Mucosa of gallbladder (tissue), 1 donor: ENCODE data around the gene SKIC2. TPM values are rescaled to one million over a fixed set of nuclear protein-coding genes. Genes with fewer than 3 reads are reported as not detected.
"Not testable (repeated sequence)": the region's sequence is repeated elsewhere in the genome, so short reads cannot be mapped to it uniquely, and the experiment has no call there.

Experiments
- DNase-seq: peaks from one replicate; pipeline ENCODE4 v3.0.0-alpha.2; 2020; ENCODE audit warnings: low spot score
- total RNA-seq: library from RNA; stranded (reverse); gene quantifications from one replicate; pipeline ENCODE4 v1.2.1, GENCODE V29; 2021
- donor health status: DM: no; HTN: no; CAD: no.

SKIC2 gene
- 81.3 TPM for total RNA-seq

DNA sequence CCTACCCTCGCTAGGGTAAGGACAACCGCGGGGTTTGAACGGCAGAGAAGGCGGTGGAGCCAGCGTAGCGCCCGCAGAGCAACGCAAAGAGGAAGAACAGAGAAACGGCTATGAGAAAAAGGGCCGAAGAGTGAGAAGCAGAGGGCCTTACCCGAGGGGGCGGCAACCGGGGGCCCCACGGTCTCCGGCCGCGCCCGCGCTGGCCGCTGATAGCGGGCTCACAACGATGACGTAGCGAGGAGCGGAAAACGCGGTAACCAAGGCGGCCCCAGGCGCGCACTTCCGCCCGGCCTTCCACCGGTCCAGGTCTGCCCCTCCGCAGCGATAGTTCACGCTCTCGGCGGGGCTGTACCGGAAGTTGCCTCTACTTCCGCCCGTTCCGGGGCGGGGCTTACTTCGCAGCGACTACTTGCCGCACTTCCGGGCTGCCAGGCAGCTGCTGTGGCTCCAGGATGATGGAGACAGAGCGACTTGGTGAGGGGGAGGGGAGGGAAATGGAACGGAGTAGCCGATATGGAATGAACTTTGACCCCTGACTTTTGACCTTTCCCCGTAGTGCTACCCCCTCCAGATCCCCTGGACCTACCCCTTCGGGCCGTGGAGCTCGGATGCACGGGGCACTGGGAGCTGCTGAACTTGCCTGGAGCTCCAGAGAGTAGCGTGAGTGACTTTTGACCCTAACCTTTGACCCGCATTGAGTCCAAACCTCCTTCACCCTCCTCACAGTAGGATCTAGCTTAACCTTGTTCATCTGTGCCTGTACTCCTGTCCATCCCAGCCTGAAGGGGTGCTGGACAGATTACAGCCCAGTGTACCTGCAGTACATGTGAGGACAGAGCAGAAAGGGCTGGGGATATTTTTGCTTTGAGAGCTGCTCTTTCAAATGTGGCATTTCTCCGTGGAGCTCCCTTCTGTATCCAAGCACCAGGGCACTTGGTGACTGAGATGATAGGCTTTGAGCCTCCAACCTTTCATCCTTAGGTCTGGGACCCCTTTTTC lies at the start of gene SKIC2, which contains the start of gene NELFE:
SKIC2 (plus strand) TSS at position 435 of the 999 bp plus-strand sequence; CDS start at position 453, 18 bp downstream.
NELFE (minus strand) TSS at position 231 of the 999 bp plus-strand sequence. CDS start 525 bp downstream, outside the sequence.
- DNase-seq, result peak; percentile 99

DNA sequence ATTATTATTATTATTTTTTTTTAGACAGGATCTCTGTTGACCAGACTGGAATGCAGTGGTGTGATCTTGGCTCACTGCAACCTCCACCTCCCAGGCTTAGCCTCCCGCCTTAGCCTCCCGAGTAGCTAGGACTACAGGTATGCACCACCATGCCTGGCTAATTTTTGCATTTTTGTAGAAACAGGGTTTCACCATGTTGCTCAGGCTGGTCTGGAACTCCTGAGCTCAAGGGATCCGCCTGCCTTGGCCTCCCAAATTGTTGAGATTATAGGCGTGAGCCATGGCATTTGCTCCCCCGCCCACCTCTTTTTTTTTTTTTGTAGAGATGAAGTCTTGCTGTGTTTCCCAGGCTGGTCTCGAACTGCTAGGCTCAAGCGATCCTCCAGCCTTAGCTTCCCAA lies 49.7 kb upstream of the SKIC2 start:
- not testable (repeated sequence) for DNase-seq

DNA sequence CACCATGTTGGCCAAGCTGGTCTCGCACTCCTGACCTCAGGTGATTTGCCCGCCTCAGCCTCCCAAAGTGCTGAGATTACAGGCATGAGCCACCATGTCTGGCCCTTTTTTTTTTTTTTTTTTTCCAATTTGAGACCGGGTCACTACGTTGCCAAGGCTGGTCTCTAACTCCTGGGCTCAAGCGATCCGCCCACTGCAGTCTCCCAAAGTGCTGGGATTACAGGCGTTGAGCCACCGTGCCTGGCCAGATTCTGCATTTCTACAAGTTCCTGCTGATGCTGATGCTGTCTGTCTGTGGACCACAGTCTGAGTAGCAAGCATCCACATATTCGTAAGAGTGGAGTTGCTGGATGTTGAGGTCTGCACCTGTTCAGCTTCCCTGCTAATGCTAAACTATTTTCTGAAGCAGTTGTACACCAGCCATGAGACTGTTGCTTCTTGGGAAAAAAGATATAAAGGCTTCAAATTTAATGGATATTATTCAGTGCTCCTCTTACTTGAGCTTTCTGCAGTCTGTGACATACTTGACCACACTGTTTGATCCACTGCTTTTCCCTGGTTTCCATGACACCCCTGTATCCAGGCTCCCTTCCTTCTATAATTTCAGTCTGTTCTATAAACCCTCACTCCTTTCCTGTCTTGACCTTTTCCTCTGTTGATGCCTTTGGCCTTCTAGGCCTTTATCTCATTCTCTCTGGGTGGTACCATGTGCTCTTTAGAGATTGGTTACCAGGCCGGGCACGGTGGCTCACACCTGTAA lies 47.0 kb upstream of the SKIC2 start:
- DNase-seq, result no peak

DNA sequence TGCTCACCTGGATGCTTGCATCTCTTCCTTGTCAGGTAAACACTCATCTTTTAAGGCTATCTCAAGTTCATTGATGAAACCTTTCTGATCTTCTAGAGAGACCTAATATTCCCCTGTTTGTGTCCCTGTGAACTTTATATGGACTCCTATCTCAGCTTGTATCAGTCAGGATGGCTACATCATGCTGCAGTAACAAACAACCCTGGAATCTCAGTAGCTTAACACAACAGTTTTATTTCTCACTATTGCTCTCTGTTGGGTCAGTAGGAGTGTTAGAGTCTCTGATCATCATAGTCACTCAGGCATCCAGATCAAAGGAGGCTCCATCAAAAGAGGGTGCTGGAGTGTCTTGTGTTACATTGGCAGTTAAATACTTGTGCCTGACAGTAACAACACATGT lies 43.6 kb upstream of the SKIC2 start:
- DNase-seq, result no peak

DNA sequence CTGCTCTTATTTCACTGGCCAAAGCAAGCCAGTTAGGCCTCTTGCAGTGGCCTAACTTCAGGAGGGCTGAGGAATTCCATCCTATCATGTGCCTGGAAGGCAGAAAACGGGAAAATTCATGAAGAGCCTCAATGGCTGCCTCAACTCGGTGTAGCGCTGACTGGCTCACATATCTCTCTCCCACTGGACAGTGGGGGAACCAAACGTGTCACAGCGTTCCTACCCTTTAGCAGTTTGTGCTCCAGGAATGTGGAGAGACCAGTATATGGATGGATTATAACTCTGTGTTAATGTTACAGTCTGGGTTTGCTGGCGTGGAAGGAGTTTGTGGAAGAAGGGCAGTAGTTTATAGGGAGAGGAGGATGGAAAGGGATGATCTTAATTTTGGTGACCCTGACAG lies 43.2 kb upstream of the SKIC2 start:
- DNase-seq, result no peak

DNA sequence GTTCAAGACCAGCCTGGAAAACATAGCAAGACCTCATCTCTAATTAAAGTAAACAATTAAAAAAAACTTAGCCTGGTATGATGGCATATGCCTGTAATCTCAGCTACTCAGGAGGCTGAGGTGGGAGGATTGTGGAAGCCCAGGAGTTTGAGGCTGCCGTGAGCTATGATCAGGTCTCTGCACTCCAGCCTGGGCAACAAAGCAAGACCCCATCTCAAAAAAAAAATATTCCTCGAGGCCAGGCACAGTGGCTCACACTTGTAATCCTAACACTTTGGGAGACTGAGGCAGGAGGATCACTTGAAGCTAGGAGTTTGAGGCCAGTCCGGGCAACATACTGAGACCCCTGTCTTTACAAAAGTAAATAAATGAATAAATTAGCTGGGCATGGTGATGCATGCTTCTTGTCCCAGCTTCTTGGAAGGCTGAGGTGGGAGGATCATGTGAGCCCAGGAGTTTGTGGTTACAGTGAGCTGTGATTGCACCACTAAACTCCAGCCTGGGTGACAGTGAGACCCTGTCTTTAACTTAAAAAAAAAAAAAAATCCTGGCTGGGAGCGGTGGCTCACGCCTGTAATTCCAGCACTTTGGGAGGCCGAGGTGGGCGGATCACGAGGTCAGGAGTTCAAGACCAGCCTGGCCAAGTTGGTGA lies 40.8 kb upstream of the SKIC2 start:
- no peak for DNase-seq

DNA sequence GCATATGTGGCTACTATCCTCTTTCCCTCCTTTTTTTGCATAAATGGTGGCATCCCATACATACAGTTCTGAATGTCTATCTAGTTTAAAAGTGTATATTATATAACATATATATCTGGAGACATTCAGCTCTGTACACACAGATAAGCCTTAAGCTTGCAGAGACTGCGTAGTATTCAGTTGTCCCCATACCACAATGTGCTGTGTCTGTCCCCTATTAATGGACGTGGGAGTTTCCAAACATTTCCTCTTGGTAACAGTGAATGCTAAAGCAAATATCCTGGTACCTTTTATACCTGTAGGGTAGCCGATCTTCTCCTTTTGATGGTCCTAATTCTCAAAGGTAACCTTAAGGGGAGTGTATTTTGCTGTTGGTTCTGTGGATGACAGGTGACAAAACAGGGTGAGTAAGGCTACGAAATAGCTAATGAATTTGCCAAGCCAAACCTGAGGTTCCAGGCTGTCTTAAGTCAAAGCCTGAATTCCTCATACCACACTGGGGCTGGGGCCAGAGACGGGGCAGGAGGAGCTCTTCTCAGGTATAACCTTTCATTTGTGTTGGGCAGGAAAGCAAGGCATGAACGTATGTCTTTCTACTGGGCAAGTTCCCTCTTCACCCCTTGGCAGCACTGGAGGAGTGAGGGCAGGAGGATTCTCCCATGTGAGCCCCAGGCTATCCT lies 39.2 kb upstream of the SKIC2 start:
- DNase-seq, result no peak

DNA sequence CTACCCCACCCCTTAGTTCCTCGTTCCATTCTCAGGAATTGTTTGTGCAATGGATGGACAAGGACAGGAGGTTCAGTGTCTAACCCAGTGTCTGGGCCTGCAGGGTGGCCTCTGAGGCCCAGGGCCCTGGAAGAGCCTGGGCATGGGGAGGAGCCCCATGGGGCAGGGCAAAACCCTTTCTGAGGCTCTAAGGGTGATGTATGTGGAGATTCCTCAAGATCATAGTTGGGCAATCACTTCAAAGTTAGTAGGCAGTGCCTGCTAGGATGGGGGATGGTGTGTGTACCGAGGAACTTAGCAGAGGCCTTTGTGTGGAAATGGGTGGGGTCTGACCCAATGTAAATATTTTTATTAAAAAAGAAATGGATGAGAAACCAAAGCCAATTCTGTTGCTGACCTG lies 38.2 kb upstream of the SKIC2 start:
- DNase-seq, result no peak

DNA sequence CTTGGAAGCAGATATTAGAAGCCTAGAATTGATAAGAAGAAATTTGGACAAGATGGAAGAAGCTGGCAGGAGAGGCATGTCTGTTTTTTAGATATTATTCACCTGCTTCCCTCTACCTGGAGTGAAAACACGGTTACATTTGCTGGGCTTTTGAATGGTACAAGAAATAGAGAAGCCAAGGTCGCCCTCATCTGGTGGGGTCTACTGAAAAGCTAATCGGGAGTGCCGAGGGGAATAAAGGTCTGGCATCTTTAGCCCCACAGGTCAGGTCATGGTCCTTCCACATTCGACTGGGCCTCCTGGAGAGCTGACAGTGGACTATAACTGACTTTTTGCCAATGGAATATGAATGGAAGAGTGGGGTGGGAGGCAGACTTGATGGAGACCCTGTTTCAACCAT lies 36.0 kb upstream of the SKIC2 start:
- DNase-seq, result no peak

DNA sequence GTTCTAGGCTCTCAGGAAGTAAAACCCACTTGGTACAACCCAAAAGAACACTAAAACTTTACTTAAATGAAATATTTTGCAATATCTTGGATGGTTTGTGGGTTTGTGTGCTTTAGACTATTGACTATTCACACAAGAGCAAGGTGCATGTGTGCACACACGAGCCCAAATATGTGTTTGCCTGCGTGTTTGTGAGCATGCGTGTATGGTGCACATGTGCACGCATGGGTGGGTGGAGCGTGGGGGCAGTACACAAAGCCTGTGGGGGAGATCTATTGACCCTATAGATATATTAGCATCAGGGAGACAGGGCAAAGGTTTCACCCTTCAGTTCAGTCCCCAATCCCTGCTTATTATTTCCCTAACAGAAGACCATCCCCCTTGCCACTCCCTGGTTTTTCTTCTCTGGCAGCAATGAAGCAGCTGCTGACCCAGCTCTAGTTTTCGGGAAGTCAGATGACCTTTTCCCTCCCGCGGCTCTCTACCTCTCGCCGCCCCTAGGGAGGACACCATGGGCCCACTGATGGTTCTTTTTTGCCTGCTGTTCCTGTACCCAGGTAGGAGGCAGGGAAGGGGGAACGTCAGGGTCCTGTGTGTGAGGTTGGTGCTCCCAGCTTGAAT lies 31.6 kb upstream of the SKIC2 start, which contains the start of gene C2:
C2 (plus strand) TSS at position 476 of the 621 bp plus-strand sequence; CDS start at position 512, 36 bp downstream.
- DNase-seq, result no peak

DNA sequence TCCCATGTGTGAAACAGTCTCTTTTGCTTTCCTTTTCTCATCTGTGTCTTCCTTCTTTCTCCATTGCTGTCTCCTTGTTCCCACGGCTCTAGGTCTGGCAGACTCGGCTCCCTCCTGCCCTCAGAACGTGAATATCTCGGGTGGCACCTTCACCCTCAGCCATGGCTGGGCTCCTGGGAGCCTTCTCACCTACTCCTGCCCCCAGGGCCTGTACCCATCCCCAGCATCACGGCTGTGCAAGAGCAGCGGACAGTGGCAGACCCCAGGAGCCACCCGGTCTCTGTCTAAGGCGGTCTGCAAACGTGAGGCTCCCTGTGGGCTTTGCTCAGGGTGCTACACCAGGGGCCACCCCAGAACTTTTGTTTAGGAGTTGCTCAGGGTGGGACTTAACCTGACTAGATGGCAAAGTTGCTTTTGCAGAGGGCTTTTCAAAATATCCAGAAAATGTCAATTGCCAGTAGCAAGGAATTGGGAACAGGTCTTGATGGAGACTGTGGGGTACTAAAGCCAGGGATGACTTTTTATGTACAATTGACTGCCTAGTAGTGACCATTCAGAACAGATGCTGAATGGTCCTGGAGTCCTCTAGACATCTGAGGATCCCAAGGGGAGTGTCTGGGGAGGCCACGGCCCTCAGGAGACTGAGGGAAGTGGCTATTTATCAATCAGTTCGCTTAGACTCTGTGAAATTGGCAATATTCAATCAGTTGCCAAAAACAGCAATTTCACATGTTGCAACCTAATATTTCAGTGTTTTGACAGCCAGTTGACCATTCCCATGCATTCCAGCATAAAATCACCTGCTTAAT lies 30.9 kb upstream of the SKIC2 start:
- DNase-seq, result no peak

DNA sequence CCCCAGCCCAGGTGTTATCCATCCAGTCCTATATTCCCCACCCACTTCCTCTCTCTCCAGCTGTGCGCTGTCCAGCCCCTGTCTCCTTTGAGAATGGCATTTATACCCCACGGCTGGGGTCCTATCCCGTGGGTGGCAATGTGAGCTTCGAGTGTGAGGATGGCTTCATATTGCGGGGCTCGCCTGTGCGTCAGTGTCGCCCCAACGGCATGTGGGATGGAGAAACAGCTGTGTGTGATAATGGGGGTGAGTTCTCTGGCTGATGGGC lies 30.4 kb upstream of the SKIC2 start:
- no peak for DNase-seq

DNA sequence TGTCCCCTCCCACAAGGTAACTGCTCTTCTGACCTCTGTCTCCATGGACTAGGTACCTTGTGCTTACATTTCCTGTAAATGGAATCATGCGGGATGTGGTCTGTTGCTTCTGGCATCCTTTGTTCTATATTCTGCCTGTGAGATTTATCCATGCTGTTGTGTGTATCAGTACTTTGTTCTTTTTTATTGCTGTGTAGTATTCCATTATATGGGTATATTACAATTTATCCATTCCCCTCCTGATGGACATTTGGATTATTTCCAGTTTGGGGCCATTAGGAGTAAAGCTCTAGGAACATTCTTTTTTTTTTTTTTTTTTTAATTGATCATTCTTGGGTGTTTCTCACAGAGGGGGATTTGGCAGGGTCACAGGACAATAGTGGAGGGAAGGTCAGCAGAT lies 28.0 kb upstream of the SKIC2 start:
- DNase-seq, result no peak

DNA sequence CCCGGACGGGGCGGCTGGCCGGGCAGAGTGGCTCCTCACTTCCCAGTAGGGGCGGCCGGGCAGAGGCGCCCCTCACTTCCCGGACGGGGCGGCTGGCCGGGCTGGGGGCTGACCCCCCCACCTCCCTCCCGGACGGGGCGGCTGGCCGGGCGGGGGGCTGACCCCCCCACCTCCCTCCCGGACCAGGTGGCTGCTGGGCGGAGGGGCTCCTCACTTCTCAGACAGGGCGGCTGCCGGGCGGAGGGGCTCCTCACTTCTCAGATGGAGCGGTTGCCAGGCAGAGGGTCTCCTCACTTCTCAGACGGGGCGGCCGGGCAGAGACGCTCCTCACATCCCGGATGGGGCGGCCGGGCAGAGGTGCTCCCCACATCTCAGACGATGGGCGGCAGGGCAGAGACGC lies 26.8 kb upstream of the SKIC2 start:
- DNase-seq, result not testable (repeated sequence)

DNA sequence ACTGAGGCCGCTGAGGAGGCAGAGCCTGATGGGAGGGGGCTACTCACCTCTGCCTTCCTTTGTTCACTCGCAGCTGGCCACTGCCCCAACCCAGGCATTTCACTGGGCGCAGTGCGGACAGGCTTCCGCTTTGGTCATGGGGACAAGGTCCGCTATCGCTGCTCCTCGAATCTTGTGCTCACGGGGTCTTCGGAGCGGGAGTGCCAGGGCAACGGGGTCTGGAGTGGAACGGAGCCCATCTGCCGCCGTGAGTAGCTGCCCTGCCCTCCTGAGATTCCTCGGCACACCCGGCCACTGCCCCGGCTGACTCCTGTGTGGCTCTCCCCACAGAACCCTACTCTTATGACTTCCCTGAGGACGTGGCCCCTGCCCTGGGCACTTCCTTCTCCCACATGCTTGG lies 25.4 kb upstream of the SKIC2 start:
- no peak for DNase-seq

DNA sequence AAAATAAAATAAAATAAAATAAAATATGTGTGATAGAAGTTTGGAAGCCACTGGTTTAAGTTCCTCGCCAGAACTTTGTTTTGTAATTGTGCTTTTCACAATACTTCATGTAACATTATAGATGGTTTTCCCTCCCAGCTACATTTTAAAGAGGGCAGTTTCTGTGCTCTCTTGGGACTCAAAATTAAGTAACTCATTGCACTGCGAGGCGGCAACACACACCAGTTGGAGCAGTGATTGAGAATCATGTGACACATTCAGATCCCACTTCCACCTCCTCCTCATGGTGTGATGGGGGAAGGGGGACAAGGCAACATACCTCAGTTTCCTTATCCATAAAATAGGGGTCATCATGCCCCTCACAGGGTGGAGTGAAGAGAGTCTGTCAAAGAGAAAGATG lies 24.0 kb upstream of the SKIC2 start:
- DNase-seq, result no peak

DNA sequence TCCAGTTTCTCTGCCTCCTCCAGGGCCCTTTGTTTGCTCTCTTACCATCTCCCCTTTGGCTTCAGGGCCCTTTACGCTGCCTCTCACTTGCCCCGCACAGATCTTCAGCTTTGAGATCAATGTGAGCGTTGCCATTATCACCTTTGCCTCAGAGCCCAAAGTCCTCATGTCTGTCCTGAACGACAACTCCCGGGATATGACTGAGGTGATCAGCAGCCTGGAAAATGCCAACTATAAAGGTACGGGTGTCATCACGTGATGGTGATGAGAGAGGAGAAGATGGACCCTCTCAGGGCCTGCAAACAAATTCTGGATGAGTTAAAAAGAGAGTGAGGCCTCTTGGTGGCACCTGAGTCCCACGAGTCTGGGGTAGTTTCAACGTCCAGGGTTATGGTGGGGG lies 23.2 kb upstream of the SKIC2 start:
- DNase-seq, result no peak

DNA sequence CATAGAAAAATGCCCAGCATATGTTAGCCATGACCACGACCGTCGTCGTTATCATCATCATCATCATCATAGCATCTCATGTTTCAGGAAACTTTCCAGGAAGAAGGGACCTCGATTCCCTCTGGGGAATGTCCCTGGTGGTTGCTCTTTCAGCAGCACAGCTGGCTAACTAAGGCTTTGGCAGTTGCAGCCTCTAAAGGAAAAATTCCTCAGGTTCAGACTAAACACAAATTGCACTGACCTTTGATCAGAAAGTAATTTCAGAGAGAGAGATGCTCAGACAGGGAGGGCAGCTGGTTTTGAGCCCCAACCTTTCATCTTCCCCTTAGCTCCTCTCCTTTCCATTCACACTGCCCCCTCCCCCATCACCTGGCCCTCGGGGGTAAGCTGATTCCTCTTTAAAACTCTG lies 18.7 kb upstream of the SKIC2 start:
- no peak for DNase-seq

DNA sequence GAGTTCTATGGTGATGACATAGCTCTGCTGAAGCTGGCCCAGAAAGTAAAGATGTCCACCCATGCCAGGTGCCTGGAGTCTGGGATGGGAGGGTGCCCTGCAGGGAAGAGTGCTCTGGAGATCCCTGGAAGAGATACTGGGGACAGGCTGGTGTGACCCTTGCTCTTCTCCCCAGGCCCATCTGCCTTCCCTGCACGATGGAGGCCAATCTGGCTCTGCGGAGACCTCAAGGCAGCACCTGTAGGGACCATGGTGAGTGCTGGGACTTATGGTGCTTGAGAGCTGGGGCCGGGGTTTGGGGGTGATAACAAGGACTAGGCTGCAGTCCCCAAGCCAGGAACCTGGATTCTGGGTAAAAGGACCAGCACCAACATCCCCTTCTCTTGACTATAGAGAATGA lies 15.2 kb upstream of the SKIC2 start:
- DNase-seq, result no peak

DNA sequence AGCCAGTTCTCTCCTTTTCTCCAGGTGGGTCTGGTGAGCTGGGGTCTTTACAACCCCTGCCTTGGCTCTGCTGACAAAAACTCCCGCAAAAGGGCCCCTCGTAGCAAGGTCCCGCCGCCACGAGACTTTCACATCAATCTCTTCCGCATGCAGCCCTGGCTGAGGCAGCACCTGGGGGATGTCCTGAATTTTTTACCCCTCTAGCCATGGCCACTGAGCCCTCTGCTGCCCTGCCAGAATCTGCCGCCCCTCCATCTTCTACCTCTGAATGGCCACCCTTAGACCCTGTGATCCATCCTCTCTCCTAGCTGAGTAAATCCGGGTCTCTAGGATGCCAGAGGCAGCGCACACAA lies 13.8 kb upstream of the SKIC2 start:
- no peak for DNase-seq
